HepG2 (cell line): ENCODE data around the gene OAF. TPM values are rescaled to one million over a fixed set of nuclear protein-coding genes. Genes with fewer than 3 reads are reported as not detected.

Experiments
- AHDC1 ChIP-seq: sonication (generic); formaldehyde crosslinking; IDR thresholded peaks from 2 replicates; pipeline ENCODE4 v1.5.1; 2020; ENCODE audit warnings: mild to moderate bottlenecking, missing genetic modification reagents, borderline replicate concordance
- BRCA1 ChIP-seq: sonication (generic); formaldehyde crosslinking; IDR thresholded peaks from 2 replicates; pipeline ENCODE4 v1.4.0; 2020; ENCODE audit warnings: missing genetic modification reagents
- CBX2 ChIP-seq, 2 experiments: fragments of 200-600 bp in 1 of 2; sonication (generic); formaldehyde crosslinking in 1 of 2; IDR thresholded peaks; 2 replicates each; pipeline versions ENCODE4 v1.7.0 to v1.8.1; 2018 to 2022; ENCODE audit warnings: low read depth in 2 of 2, low read length in 1 of 2, mild to moderate bottlenecking in 1 of 2, missing genetic modification reagents in 1 of 2
- CHD4 ChIP-seq: fragments of 200-600 bp; sonication (generic); IDR thresholded peaks from 2 replicates; pipeline ENCODE4 v1.7.0; 2017; ENCODE audit warnings: mild to moderate bottlenecking, low read length, borderline replicate concordance
- CREB3 ChIP-seq: sonication (generic); formaldehyde crosslinking; IDR thresholded peaks from 2 replicates; pipeline ENCODE4 v1.5.0; 2020; ENCODE audit warnings: missing genetic modification reagents
- KDM2A ChIP-seq: sonication (generic); formaldehyde crosslinking; IDR thresholded peaks from 2 replicates; pipeline ENCODE4 v1.4.0; 2020; ENCODE audit warnings: low read depth, missing genetic modification reagents, borderline replicate concordance
- NONO ChIP-seq, 2 experiments: fragments of 450-650 bp in 1 of 2; sonication (generic) in 1 of 2; formaldehyde crosslinking in 1 of 2; IDR thresholded peaks in 1 of 2; conservative IDR thresholded peaks in 1 of 2; 2 replicates each; pipeline versions ENCODE4 v1.6.1 to v1.8.0; 2017 to 2022; ENCODE audit warnings: mild to moderate bottlenecking in 1 of 2, missing genetic modification reagents in 1 of 2, moderate library complexity in 1 of 2
- RXRB ChIP-seq: IDR thresholded peaks from 2 replicates; pipeline ENCODE4 v1.6.1; 2016; ENCODE audit warnings: borderline replicate concordance, missing genetic modification reagents, missing compliant biosample characterization
- SMYD3 ChIP-seq: sonication (generic); formaldehyde crosslinking; IDR thresholded peaks from 2 replicates; pipeline ENCODE4 v1.8.1; 2023; ENCODE audit warnings: mild to moderate bottlenecking, missing genetic modification reagents
- ZBTB43 ChIP-seq: sonication (generic); formaldehyde crosslinking; conservative IDR thresholded peaks from 2 replicates; pipeline ENCODE4 v1.4.0; 2020; ENCODE audit warnings: missing genetic modification reagents
- ZNF205 ChIP-seq: IDR thresholded peaks from 2 replicates; pipeline ENCODE4 v1.6.1; 2018; ENCODE audit warnings: missing biosample characterization, missing genetic modification reagents
- ZNF264 ChIP-seq: sonication (generic); formaldehyde crosslinking; IDR thresholded peaks from 2 replicates; pipeline ENCODE4 v1.4.0; 2020; ENCODE audit warnings: missing genetic modification reagents
- ZNF652 ChIP-seq: IDR thresholded peaks from 2 replicates; pipeline ENCODE4 v1.6.1; 2016; ENCODE audit warnings: low read depth, borderline replicate concordance
- ZNF672 ChIP-seq: sonication (generic); formaldehyde crosslinking; IDR thresholded peaks from 2 replicates; pipeline ENCODE4 v1.8.1; 2022; ENCODE audit warnings: missing genetic modification reagents
- ZNF891 ChIP-seq: sonication (generic); formaldehyde crosslinking; IDR thresholded peaks from 2 replicates; pipeline ENCODE4 v1.5.0; 2020; ENCODE audit warnings: mild to moderate bottlenecking, missing genetic modification reagents
- polyA plus RNA-seq, 8 experiments: library from polyadenylated mRNA; depleted of rRNA in 3 of 8; stranded (reverse) in 7 of 8; unstranded in 1 of 8; fragments of >200 nt; fragmentation: Illumina TruSeq in 4 of 8; extraction: Trizol in 4 of 8; gene quantifications; 2 replicates each; pipeline versions ENCODE4 v1.2.1 to v1.2.3, GENCODE V29; 2011 to 2016; ENCODE audit warnings: low read depth in 4 of 8, missing spikeins in 1 of 8, mixed read lengths in 1 of 8; ENCODE audit not compliant: insufficient read depth in 1 of 8
- total RNA-seq, 5 experiments: library from RNA; depleted of rRNA; stranded (reverse); fragments of >200 nt; fragmentation: Illumina TruSeq; extraction: Trizol; gene quantifications; 2 replicates each; pipeline ENCODE4 v1.2.3, GENCODE V29; 2016; ENCODE audit warnings: low read depth in 1 of 5
- TF ChIP-seq, protein P1 (sequence below): sonication (generic); formaldehyde crosslinking; IDR thresholded peaks from 2 replicates; pipeline ENCODE4 v1.8.0; 2022; ENCODE audit warnings: mild to moderate bottlenecking, missing genetic modification reagents, borderline replicate concordance
- TF ChIP-seq, protein P2 (sequence below): sonication (generic); formaldehyde crosslinking; IDR thresholded peaks from 2 replicates; pipeline ENCODE4 v1.8.0; 2022; ENCODE audit warnings: missing genetic modification reagents, mild to moderate bottlenecking, inconsistent platforms, borderline replicate concordance

Gene OAF
- total and polyA plus RNA-seq, 2 of the 13 experiments (the other 11 are each of a cell fraction or from before 2014, with no cell fraction given), result 63.7 to 94.6 TPM

DNA sequence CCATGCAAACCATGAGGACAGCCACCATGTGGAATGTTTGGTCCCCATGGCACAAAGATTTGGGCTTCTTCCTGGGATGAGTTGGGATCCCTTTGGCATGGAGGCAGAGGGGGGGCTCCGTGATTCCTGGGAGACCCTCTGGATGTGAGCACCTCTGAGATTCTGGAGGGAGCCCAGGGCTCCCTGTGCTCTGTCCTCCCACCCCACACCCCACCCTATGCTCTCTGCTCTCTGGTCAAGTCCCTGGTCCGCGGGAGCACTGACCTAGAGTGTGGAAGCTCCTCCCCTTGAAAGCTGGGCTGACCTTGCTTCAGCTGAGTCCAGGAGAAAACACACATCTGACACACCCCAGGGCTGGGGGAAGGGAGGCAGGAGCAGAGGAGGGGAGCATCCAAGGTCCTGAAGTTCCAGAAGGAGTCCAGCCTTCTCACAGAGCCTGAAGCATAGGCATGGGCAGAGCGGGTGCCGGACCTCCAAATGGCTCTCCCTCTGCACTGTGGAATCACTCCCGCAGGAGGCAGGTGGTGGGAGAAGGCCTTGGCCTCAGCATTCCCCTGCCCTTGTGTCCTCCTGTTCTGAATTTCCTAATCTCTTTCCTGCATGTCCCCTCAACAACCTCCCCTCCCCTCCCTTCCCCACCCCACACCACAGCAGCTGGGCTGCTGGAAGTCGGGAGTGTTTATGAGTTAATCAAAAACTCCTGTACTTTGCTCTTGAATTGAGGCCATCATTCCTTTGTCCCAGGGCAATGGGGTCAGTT lies 25.7 kb upstream of the OAF start (continued):
- TF ChIP-seq CREB3 (CRISPR knock-in tag), result no peak
- TF ChIP-seq SMYD3 (CRISPR knock-in tag), result no peak
- peak; percentile 93 for TF ChIP-seq ZBTB43
- no peak for TF ChIP-seq ZNF672 (CRISPR knock-in tag)
- TF ChIP-seq RXRB (CRISPR knock-in tag), result peak; percentile 76
- no peak for TF ChIP-seq CBX2 (IDR thresholded peaks at IDR 0.05; ENCODE audit: low read depth, low read length)
- TF ChIP-seq CBX2 (CRISPR knock-in tag; IDR thresholded peaks at IDR 0.05; ENCODE audit: low read depth), result no peak
- 0 out of 2 replicates have a peak, but pooled peaks have one; percentile 6 for TF ChIP-seq CHD4
- TF ChIP-seq, protein P1, sequence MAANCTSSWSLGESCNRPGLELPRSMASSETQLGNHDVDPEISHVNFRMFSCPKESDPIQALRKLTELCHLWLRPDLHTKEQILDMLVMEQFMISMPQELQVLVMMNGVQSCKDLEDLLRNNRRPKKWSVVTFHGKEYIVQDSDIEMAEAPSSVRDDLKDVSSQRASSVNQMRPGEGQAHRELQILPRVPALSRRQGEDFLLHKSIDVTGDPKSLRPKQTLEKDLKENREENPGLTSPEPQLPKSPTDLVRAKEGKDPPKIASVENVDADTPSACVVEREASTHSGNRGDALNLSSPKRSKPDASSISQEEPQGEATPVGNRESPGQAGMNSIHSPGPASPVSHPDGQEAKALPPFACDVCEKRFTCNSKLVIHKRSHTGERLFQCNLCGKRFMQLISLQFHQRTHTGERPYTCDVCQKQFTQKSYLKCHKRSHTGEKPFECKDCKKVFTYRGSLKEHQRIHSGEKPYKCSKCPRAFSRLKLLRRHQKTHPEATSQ (CRISPR knock-in tag), result no peak
- TF ChIP-seq, protein P2, sequence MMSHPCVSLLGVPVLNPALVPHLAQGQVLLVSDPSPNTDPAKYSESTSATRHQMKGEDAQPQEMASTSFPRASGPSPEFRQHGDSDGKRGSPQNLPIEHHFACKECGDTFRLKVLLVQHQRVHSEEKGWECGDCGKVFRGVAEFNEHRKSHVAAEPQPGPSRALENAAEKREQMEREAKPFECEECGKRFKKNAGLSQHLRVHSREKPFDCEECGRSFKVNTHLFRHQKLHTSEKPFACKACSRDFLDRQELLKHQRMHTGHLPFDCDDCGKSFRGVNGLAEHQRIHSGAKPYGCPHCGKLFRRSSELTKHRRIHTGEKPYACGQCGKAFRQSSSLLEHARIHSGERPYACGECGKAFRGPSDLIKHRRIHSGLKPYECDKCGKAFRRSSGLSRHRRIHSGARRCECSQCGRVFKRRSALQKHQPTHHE, result 0 out of 2 replicates have a peak, but pooled peaks have one; percentile 60
- TF ChIP-seq ZNF891 (CRISPR knock-in tag), result peak; percentile 63; the same call in 1 of the 2 replicates
- TF ChIP-seq AHDC1 (CRISPR knock-in tag), result 0 out of 2 replicates have a peak, but pooled peaks have one; percentile 38
- TF ChIP-seq ZNF205, result peak; percentile 25; the same call in 1 of the 2 replicates
- TF ChIP-seq ZNF652 (CRISPR knock-in tag), result peak; percentile 11; the same call in 1 of the 2 replicates
- no peak for TF ChIP-seq NONO (IDR thresholded peaks at IDR 0.05)
- TF ChIP-seq NONO (CRISPR knock-in tag; conservative IDR thresholded peaks at IDR 0.05), result peak; percentile 91
- peak; percentile 54; the same call in 1 of the 2 replicates for TF ChIP-seq ZNF264 (CRISPR knock-in tag)
- TF ChIP-seq BRCA1 (CRISPR knock-in tag), result no peak
- TF ChIP-seq KDM2A, result no peak
